GM12801 (cell line): ENCODE measurements around the gene IWS1.

ENCODE experiments used
- CTCF ChIP-seq: IDR thresholded peaks from one replicate; pipeline ENCODE4 v1.5.1; 2011; ENCODE audit warnings: control low read depth; ENCODE audit not compliant: insufficient read length; ENCODE audit errors: extremely low read depth

Gene IWS1

GRCh38 chr2:127542231-127542630, 15.9 kb upstream of the IWS1 start:
- no peak for TF ChIP-seq CTCF

GRCh38 chr2:127541809-127542208, 15.5 kb upstream of the IWS1 start:
- TF ChIP-seq CTCF = no peak

GRCh38 chr2:127537644-127538043, 11.4 kb upstream of the IWS1 start:
- no peak for TF ChIP-seq CTCF

- TF ChIP-seq CTCF = no peak
Observed at GRCh38 chr2:127536707-127537541, 10.6 kb upstream of the IWS1 start.

GRCh38 chr2:127535918-127536317, 9.6 kb upstream of the IWS1 start:
- TF ChIP-seq CTCF = no peak

GRCh38 chr2:127535422-127535901, 9.2 kb upstream of the IWS1 start, which contains the start of gene MYO7B:
MYO7B (plus strand) TSS chr2:127535683; CDS start chr2:127559723, 24,040 bp downstream.
- TF ChIP-seq CTCF = no peak

- no peak for TF ChIP-seq CTCF
Observed at GRCh38 chr2:127532296-127532695, 6.0 kb upstream of the IWS1 start.
